Activated T-helper 1 cell treated with Interleukin-2 at 50 U/mL for 16 hours (primary cell): Measurements from ENCODE around the gene PINK1.
"Not testable (repeated sequence)": the region's sequence is repeated elsewhere in the genome, so short reads cannot be mapped to it uniquely, and the experiment has no call there.

Experiments used
- DNase-seq: peaks from one replicate; pipeline ENCODE4 v3.0.0-alpha.2; 2020; ENCODE audit warnings: low read depth

The PINK1 gene

GRCh38 chr1:20633190-20634064 lies at the start of gene PINK1:
TSS of gene PINK1 (plus strand) at chr1:20633458. CDS start at chr1:20633549, 91 bp downstream.
- DNase-seq = peak; percentile 85

- DNase-seq = no peak
Observed at GRCh38 chr1:20584890-20585289, 48.4 kb upstream of the PINK1 start.

- DNase-seq = no peak
Observed at GRCh38 chr1:20586953-20587660, 46.2 kb upstream of the PINK1 start.

- no peak for DNase-seq
Observed at GRCh38 chr1:20587661-20588053, 45.6 kb upstream of the PINK1 start.

GRCh38 chr1:20588634-20589225 lies 44.5 kb upstream of the PINK1 start, which contains the start of gene CDA:
TSS of gene CDA (plus strand) at chr1:20589097. CDS start at chr1:20589130, 33 bp downstream.
- DNase-seq = no peak

- DNase-seq = no peak
Observed at GRCh38 chr1:20589331-20590278, 43.7 kb upstream of the PINK1 start.

GRCh38 chr1:20590306-20590777 lies 42.9 kb upstream of the PINK1 start:
- DNase-seq = no peak

GRCh38 chr1:20593756-20594155 lies 39.5 kb upstream of the PINK1 start:
- no peak for DNase-seq

- no peak for DNase-seq
Observed at GRCh38 chr1:20594746-20595145, 38.5 kb upstream of the PINK1 start.

- DNase-seq = no peak
Observed at GRCh38 chr1:20596106-20596505, 37.2 kb upstream of the PINK1 start.

GRCh38 chr1:20597650-20598049 lies 35.6 kb upstream of the PINK1 start:
- no peak for DNase-seq

- no peak for DNase-seq
Observed at GRCh38 chr1:20600156-20600555, 33.1 kb upstream of the PINK1 start.

- DNase-seq = no peak
Observed at GRCh38 chr1:20601129-20601825, 32.0 kb upstream of the PINK1 start.

- no peak for DNase-seq
Observed at GRCh38 chr1:20602851-20603450, 30.3 kb upstream of the PINK1 start.

- no peak for DNase-seq
Observed at GRCh38 chr1:20603504-20604464, 29.5 kb upstream of the PINK1 start.

GRCh38 chr1:20604678-20605077 lies 28.6 kb upstream of the PINK1 start:
- DNase-seq = no peak

GRCh38 chr1:20606801-20607570 lies 26.3 kb upstream of the PINK1 start:
- not testable (repeated sequence) for DNase-seq

- DNase-seq = no peak
Observed at GRCh38 chr1:20609541-20609940, 23.7 kb upstream of the PINK1 start.
